ENCODE data around the gene PDLIM5. TPM values are rescaled to one million over a fixed set of nuclear protein-coding genes. Genes with fewer than 3 reads are reported as not detected.
"Not testable (repeated sequence)": the region's sequence is repeated elsewhere in the genome, so short reads cannot be mapped to it uniquely, and the experiment has no call there.

The PDLIM5 gene
- 100 to 1,000 TPM in 2 of 4 donors, 10 to 100 TPM in 2; 62.9 to 133 (median 110) TPM for total RNA-seq

- no peak for TF ChIP-seq EP300 (IDR thresholded peaks at IDR 0.05; ENCODE audit: low read depth)
- TF ChIP-seq CTCF (IDR thresholded peaks at IDR 0.05), result no peak
- peak; percentile 99 for TF ChIP-seq POLR2A (IDR thresholded peaks at IDR 0.05)
- peak; percentile 99 to 100 (median 99) for TF ChIP-seq POLR2AphosphoS5 (IDR thresholded peaks at IDR 0.05)
- Histone ChIP-seq H3K27me3 (no peaks in the 10 kb centered on the region), H3K4me3 (peak within 1 kb of the TSS; percentile 84 to 100 (median 94)), H3K4me1 (peaks cover 9 to 55% (median 24%) of the 10 kb centered on the region in 4 donors), H3K9me3 (no peaks in the 10 kb centered on the region), H3K36me3 (peaks cover 0 to 7% (median 0%) of the 10 kb centered on the region in 4 donors), H3K27ac (peak within 1 kb of the TSS; percentile 97 to 100 (median 99))
- 1% methylated on average over 63 of the region's 88 CpGs; no CpG with 5 or more reads in 1 of the 2 donors for WGBS, 2 donors (ENCODE audit: low coverage in 1 of 2)
- intact Hi-C loops (cut with DNase I; ENCODE audit: low total_unique reads), result loop anchor here (5.0 to 10.0 kb wide), 2 partner anchors 70 to 143 kb away; no protein-coding TSS in a partner anchor
- in situ Hi-C loops (cut with MboI; ENCODE audit: low pct_ligation_motif_present in 1 of 4, low pct_unique_long_range_greater_than_20kb in 1 of 4, low sequenced_read_pairs in 3 of 4), result no loop called here
- DNase-seq, result peak; percentile 93
Measured at GRCh38 chr4:94451695-94452475, at the start of gene PDLIM5. PDLIM5 (plus strand) TSS chr4:94451942; CDS start chr4:94455289, 3,347 bp downstream.

- DNase-seq; intact Hi-C loops (cut with DNase I; ENCODE audit: low total_unique reads); H3K36me3 ChIP-seq; H3K9me3 ChIP-seq; H3K4me3 ChIP-seq; H3K27me3 ChIP-seq; H3K4me1 ChIP-seq; H3K27ac ChIP-seq: not testable (repeated sequence)
- 89 to 94% methylated on average over 4 of the region's 4 CpGs for WGBS, 2 donors (ENCODE audit: low coverage in 1 of 2)
- in situ Hi-C loops (cut with MboI; ENCODE audit: low pct_ligation_motif_present in 1 of 4, low pct_unique_long_range_greater_than_20kb in 1 of 4, low sequenced_read_pairs in 3 of 4), result loop anchor here in 1 of 4 donors (10.0 kb wide), 1 partner anchor 192 kb away; no protein-coding TSS in a partner anchor
Measured at GRCh38 chr4:94402439-94402838, 49.3 kb upstream of the PDLIM5 start.

- no peak for TF ChIP-seq EP300 (IDR thresholded peaks at IDR 0.05; ENCODE audit: low read depth)
- no peak for TF ChIP-seq POLR2A (IDR thresholded peaks at IDR 0.05)
- no peak for TF ChIP-seq CTCF (IDR thresholded peaks at IDR 0.05)
- no peak for TF ChIP-seq POLR2AphosphoS5 (IDR thresholded peaks at IDR 0.05)
- intact Hi-C loops (cut with DNase I; ENCODE audit: low total_unique reads) (no loop called here), in situ Hi-C loops (cut with MboI; ENCODE audit: low pct_ligation_motif_present in 1 of 4, low pct_unique_long_range_greater_than_20kb in 1 of 4, low sequenced_read_pairs in 3 of 4) (loop anchor here in 1 of 4 donors (10.0 kb wide), 1 partner anchor 191 kb away; no protein-coding TSS in a partner anchor)
Measured at GRCh38 chr4:94403751-94404150, 48.0 kb upstream of the PDLIM5 start.

GRCh38 chr4:94406668-94407437, 44.9 kb upstream of the PDLIM5 start:
- peak; percentile 74 for DNase-seq
- in situ Hi-C loops (cut with MboI; ENCODE audit: low pct_ligation_motif_present in 1 of 4, low pct_unique_long_range_greater_than_20kb in 1 of 4, low sequenced_read_pairs in 3 of 4) (loop anchor here in 3 of 4 donors (5.0 to 10.0 kb wide), 3 partner anchors 188 to 195 kb away; no protein-coding TSS in a partner anchor), intact Hi-C loops (cut with DNase I; ENCODE audit: low total_unique reads) (loop anchor here (2.0 kb wide), 1 partner anchor 190 kb away; no protein-coding TSS in a partner anchor)
- no peak overlapping the region for H3K4me3 ChIP-seq
- TF ChIP-seq EP300 (IDR thresholded peaks at IDR 0.05; ENCODE audit: low read depth) (no peak), POLR2AphosphoS5 (IDR thresholded peaks at IDR 0.05) (no peak), CTCF (IDR thresholded peaks at IDR 0.05) (peak; percentile 70 to 91 (median 81)), POLR2A (IDR thresholded peaks at IDR 0.05) (no peak)
- no peaks in the 10 kb centered on the region for H3K9me3 ChIP-seq
- no peaks in the 10 kb centered on the region for H3K36me3 ChIP-seq
- no peaks in the 10 kb centered on the region for H3K27me3 ChIP-seq
- H3K27ac ChIP-seq, result no peak overlapping the region
- WGBS, 2 donors (ENCODE audit: low coverage in 1 of 2), result 25 to 32% methylated on average over 10 of the region's 10 CpGs
- H3K4me1 ChIP-seq, result no peaks in the 10 kb centered on the region

More at GRCh38 chr4:94403751-94404150, 48.0 kb upstream of the PDLIM5 start:
- H3K9me3 ChIP-seq, result no peaks in the 10 kb centered on the region
- H3K27ac ChIP-seq, result no peak overlapping the region
- H3K4me1 ChIP-seq, result no peaks in the 10 kb centered on the region
- H3K4me3 ChIP-seq, result no peak overlapping the region
- no peaks in the 10 kb centered on the region for H3K36me3 ChIP-seq
- no peaks in the 10 kb centered on the region for H3K27me3 ChIP-seq
- no peak for DNase-seq

Measured in transverse colon (tissue), 4 donors.